ENCODE measurements around the gene CAPZA2. TPM values are rescaled to one million over a fixed set of nuclear protein-coding genes. Genes with fewer than 3 reads are reported as not detected.

Gene CAPZA2
- total RNA-seq, 1 experiment from 2014 or later, result 153 TPM

- TF ChIP-seq, protein P1, sequence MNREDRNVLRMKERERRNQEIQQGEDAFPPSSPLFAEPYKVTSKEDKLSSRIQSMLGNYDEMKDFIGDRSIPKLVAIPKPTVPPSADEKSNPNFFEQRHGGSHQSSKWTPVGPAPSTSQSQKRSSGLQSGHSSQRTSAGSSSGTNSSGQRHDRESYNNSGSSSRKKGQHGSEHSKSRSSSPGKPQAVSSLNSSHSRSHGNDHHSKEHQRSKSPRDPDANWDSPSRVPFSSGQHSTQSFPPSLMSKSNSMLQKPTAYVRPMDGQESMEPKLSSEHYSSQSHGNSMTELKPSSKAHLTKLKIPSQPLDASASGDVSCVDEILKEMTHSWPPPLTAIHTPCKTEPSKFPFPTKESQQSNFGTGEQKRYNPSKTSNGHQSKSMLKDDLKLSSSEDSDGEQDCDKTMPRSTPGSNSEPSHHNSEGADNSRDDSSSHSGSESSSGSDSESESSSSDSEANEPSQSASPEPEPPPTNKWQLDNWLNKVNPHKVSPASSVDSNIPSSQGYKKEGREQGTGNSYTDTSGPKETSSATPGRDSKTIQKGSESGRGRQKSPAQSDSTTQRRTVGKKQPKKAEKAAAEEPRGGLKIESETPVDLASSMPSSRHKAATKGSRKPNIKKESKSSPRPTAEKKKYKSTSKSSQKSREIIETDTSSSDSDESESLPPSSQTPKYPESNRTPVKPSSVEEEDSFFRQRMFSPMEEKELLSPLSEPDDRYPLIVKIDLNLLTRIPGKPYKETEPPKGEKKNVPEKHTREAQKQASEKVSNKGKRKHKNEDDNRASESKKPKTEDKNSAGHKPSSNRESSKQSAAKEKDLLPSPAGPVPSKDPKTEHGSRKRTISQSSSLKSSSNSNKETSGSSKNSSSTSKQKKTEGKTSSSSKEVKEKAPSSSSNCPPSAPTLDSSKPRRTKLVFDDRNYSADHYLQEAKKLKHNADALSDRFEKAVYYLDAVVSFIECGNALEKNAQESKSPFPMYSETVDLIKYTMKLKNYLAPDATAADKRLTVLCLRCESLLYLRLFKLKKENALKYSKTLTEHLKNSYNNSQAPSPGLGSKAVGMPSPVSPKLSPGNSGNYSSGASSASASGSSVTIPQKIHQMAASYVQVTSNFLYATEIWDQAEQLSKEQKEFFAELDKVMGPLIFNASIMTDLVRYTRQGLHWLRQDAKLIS (CRISPR knock-in tag; IDR thresholded peaks at IDR 0.05; ENCODE audit: borderline replicate concordance), result no peak
- no peak for TF ChIP-seq ATF2 (CRISPR knock-in tag; IDR thresholded peaks at IDR 0.05; ENCODE audit: borderline replicate concordance, low read depth)
- TF ChIP-seq E2F1 (CRISPR knock-in tag; IDR thresholded peaks at IDR 0.05), result no peak
- TF ChIP-seq SP1 (CRISPR knock-in tag; conservative IDR thresholded peaks at IDR 0.05), result no peak
- no peak for TF ChIP-seq ATF3 (CRISPR knock-in tag; conservative IDR thresholded peaks at IDR 0.05)
- 0 out of 2 replicates have a peak, but pooled peaks have one; percentile 53 for TF ChIP-seq TEAD4 (CRISPR knock-in tag; IDR thresholded peaks at IDR 0.05)
- TF ChIP-seq ARID4B (CRISPR knock-in tag; IDR thresholded peaks at IDR 0.05; ENCODE audit: borderline replicate concordance), result no peak
- TF ChIP-seq ZNF232 (CRISPR knock-in tag; IDR thresholded peaks at IDR 0.05), result no peak
These were observed 91.8 kb downstream of the CAPZA2 start (continued) for GRCh38 chr7:116953906-116954838.

GRCh38 chr7:116955340-116955739, 93.0 kb downstream of the CAPZA2 start:
- H3K4me3 Mint-ChIP-seq, result peak overlapping the region; percentile 95
- peaks cover 59% of the 10 kb centered on the region for H3K4me1 Mint-ChIP-seq
- DNase-seq (ENCODE audit: low spot score), result no peak
- TF ChIP-seq TEAD1 (CRISPR knock-in tag; IDR thresholded peaks at IDR 0.05), result no peak
- ChIA-PET CTCF (no interaction called here), POLR2A (no interaction called here)
- H3K9me3 Mint-ChIP-seq, result no peaks in the 10 kb centered on the region
- 0 out of 2 replicates have a peak, but pooled peaks cover 2% of the 10 kb centered on the region for H3K36me3 Mint-ChIP-seq
- H3K27me3 Mint-ChIP-seq (ENCODE audit: low read depth), result no peaks in the 10 kb centered on the region; the same call in 1 of the 2 replicates
- ATAC-seq, result no peak
- peak overlapping the region; percentile 100 for H3K27ac Mint-ChIP-seq

Measured in WTC11 (cell line).